ENCODE results near the gene SLC2A3.
"Not testable (repeated sequence)": the region's sequence is repeated elsewhere in the genome, so short reads cannot be mapped to it uniquely, and the experiment has no call there.

The SLC2A3 gene

GRCh38 chr12:7935590-7936581 is at the start of gene SLC2A3:
Gene SLC2A3, minus strand, starts transcription at chr12:7936187. Its CDS starts 153 bp downstream, at chr12:7936034.
- peak; percentile 70 for DNase-seq (ENCODE audit: low read depth, low spot score)

GRCh38 chr12:7984900-7985299 is 48.9 kb upstream of the SLC2A3 start:
- no peak for DNase-seq (ENCODE audit: low read depth, low spot score)

GRCh38 chr12:7983460-7983859 is 47.5 kb upstream of the SLC2A3 start:
- DNase-seq (ENCODE audit: low read depth, low spot score): not testable (repeated sequence)

- DNase-seq (ENCODE audit: low read depth, low spot score): not testable (repeated sequence)
Observed at GRCh38 chr12:7983019-7983418, 47.0 kb upstream of the SLC2A3 start.

- peak; percentile 76 for DNase-seq (ENCODE audit: low read depth, low spot score)
Observed at GRCh38 chr12:7982332-7982735, 46.3 kb upstream of the SLC2A3 start.

- no peak for DNase-seq (ENCODE audit: low read depth, low spot score)
Observed at GRCh38 chr12:7981446-7981845, 45.5 kb upstream of the SLC2A3 start.

- DNase-seq (ENCODE audit: low read depth, low spot score): not testable (repeated sequence)
Observed at GRCh38 chr12:7977351-7978124, 41.6 kb upstream of the SLC2A3 start.

GRCh38 chr12:7973457-7973825 is 37.5 kb upstream of the SLC2A3 start:
- DNase-seq (ENCODE audit: low read depth, low spot score): no peak

- DNase-seq (ENCODE audit: low read depth, low spot score): no peak
Observed at GRCh38 chr12:7972734-7973456, 36.9 kb upstream of the SLC2A3 start.

GRCh38 chr12:7972269-7972668 is 36.3 kb upstream of the SLC2A3 start:
- DNase-seq (ENCODE audit: low read depth, low spot score): not testable (repeated sequence)

GRCh38 chr12:7971765-7972164 is 35.8 kb upstream of the SLC2A3 start:
- not testable (repeated sequence) for DNase-seq (ENCODE audit: low read depth, low spot score)

GRCh38 chr12:7970475-7971252 is 34.7 kb upstream of the SLC2A3 start:
- DNase-seq (ENCODE audit: low read depth, low spot score): peak; percentile 95

- no peak for DNase-seq (ENCODE audit: low read depth, low spot score)
Observed at GRCh38 chr12:7966563-7966962, 30.6 kb upstream of the SLC2A3 start.

GRCh38 chr12:7964669-7965068 is 28.7 kb upstream of the SLC2A3 start:
- not testable (repeated sequence) for DNase-seq (ENCODE audit: low read depth, low spot score)

- DNase-seq (ENCODE audit: low read depth, low spot score): no peak
Observed at GRCh38 chr12:7961395-7962178, 25.6 kb upstream of the SLC2A3 start.

GRCh38 chr12:7959701-7960121 is 23.7 kb upstream of the SLC2A3 start:
- DNase-seq (ENCODE audit: low read depth, low spot score): peak; percentile 91

- no peak for DNase-seq (ENCODE audit: low read depth, low spot score)
Observed at GRCh38 chr12:7959278-7959677, 23.3 kb upstream of the SLC2A3 start.

- DNase-seq (ENCODE audit: low read depth, low spot score): not testable (repeated sequence)
Observed at GRCh38 chr12:7954877-7955276, 18.9 kb upstream of the SLC2A3 start.

- DNase-seq (ENCODE audit: low read depth, low spot score): not testable (repeated sequence)
Observed at GRCh38 chr12:7954418-7954817, 18.4 kb upstream of the SLC2A3 start.

- not testable (repeated sequence) for DNase-seq (ENCODE audit: low read depth, low spot score)
Observed at GRCh38 chr12:7953912-7954311, 17.9 kb upstream of the SLC2A3 start.
